Kidney (tissue), 14 donors: ENCODE results near the gene RAD50. TPM values are rescaled to one million over a fixed set of nuclear protein-coding genes. Genes with fewer than 3 reads are reported as not detected.

ENCODE experiments used
- DNase-seq, 5 donors: peaks; one replicate each; pipeline ENCODE4 v3.0.0-alpha.2; 2013 to 2020
- FAIRE-seq: peaks from 2 replicates; lab custom pipeline; 2012; peaks lifted over from hg19 to GRCh38; lab: Jason Lieb, UNC
- H3K27ac ChIP-seq, 2 donors: one replicate each; pipeline ENCODE4 v1.7.0; 2013; ENCODE audit warnings: low read depth in 2 of 2, low read length in 2 of 2, inconsistent platforms in 1 of 2
- H3K27me3 ChIP-seq: one replicate; pipeline ENCODE4 v1.7.1; 2013; ENCODE audit warnings: low read length, inconsistent platforms; ENCODE audit not compliant: control insufficient read depth, insufficient read depth
- H3K36me3 ChIP-seq, 3 donors: one replicate each; pipeline versions ENCODE4 v1.7.0 to v1.7.1; 2013; ENCODE audit warnings: low read length in 3 of 3, control low read depth in 1 of 3, inconsistent platforms in 1 of 3; ENCODE audit not compliant: insufficient read depth in 3 of 3, control insufficient read depth in 2 of 3
- H3K4me1 ChIP-seq, 3 donors: one replicate each; pipeline versions ENCODE4 v1.7.0 to v1.7.1; 2013; ENCODE audit warnings: low read length in 3 of 3, inconsistent platforms in 1 of 3, low read depth in 1 of 3; ENCODE audit not compliant: control insufficient read depth in 2 of 3, insufficient read depth in 2 of 3
- H3K4me3 ChIP-seq, 3 donors: one replicate each; pipeline versions ENCODE4 v1.7.0 to v1.8.1; 2013; ENCODE audit warnings: low read length in 3 of 3, control low read depth in 1 of 3, inconsistent platforms in 1 of 3
- H3K9ac ChIP-seq, 3 donors: one replicate each; pipeline versions ENCODE4 v1.7.0 to v1.7.1; 2013; ENCODE audit warnings: low read length in 3 of 3, control low read depth in 1 of 3, inconsistent platforms in 1 of 3
- H3K9me3 ChIP-seq, 3 donors: one replicate each; pipeline versions ENCODE4 v1.7.0 to v1.7.1; 2013; ENCODE audit warnings: low read length in 3 of 3, control low read depth in 1 of 3, inconsistent platforms in 1 of 3; ENCODE audit not compliant: control insufficient read depth in 2 of 3, insufficient read depth in 1 of 3
- intact Hi-C: fragments of 100-400 bp; cut with DNase I; formaldehyde crosslinking; loops from one replicate; pipeline ENCODE4 v1.11.1; 2022
- polyA plus RNA-seq: library from polyadenylated mRNA; stranded (reverse); fragments of 350-450 nt; fragmentation: Illumina TruSeq; extraction: RNeasy Lipid Tissue Mini Kit (QIAGEN cat#74804); gene quantifications from one replicate; pipeline ENCODE4 v1.2.3, GENCODE V29; 2014; ENCODE audit warnings: low read depth, low replicate concordance; ENCODE audit not compliant: insufficient read depth
- total RNA-seq: library from RNA; stranded (reverse); fragmentation: NEBNext Ultra II Directional; extraction: Animal tissue kit (Norgen Biotek cat#: 25700); gene quantifications from one replicate; pipeline ENCODE4 v1.2.1, GENCODE V29; 2021
- TF ChIP-seq, protein P1 (sequence below): IDR thresholded peaks from 3 replicates; pipeline ENCODE4 v1.5.1; 2012; ENCODE audit warnings: mild to moderate bottlenecking, moderate library complexity, borderline replicate concordance; ENCODE audit not compliant: insufficient read depth; ENCODE audit errors: extremely low read depth
- donor health status: control.
- donor health status: control.
- donor health status: control.
- donor health status: control.
- donor health status: control.
- donor health status: DM: yes; HTN: yes; CAD: no.
- donor health status: Normal renal cell carcinoma (clear cell type).

Gene RAD50
- total and polyA plus RNA-seq, 2 donors from 2014 or later = 12.6 to 36.4 TPM

GRCh38 chr5:132673939-132674630 lies 117.3 kb downstream of the RAD50 start, which contains the start of gene IL4:
TSS of gene IL4 (plus strand) at chr5:132673989. CDS start at chr5:132674051, 62 bp downstream.
- Histone ChIP-seq H3K27ac (peak within 1 kb of the TSS in 1 of 2 donors; percentile 20), H3K36me3 (no peaks in the 10 kb centered on the region), H3K4me3 (no peak within 1 kb of the TSS), H3K27me3 (no peaks in the 10 kb centered on the region), H3K9me3 (no peaks in the 10 kb centered on the region), H3K9ac (no peak within 1 kb of the TSS), H3K4me1 (no peaks in the 10 kb centered on the region)
- FAIRE-seq (no peak), DNase-seq (no peak)
- TF ChIP-seq, protein P1, sequence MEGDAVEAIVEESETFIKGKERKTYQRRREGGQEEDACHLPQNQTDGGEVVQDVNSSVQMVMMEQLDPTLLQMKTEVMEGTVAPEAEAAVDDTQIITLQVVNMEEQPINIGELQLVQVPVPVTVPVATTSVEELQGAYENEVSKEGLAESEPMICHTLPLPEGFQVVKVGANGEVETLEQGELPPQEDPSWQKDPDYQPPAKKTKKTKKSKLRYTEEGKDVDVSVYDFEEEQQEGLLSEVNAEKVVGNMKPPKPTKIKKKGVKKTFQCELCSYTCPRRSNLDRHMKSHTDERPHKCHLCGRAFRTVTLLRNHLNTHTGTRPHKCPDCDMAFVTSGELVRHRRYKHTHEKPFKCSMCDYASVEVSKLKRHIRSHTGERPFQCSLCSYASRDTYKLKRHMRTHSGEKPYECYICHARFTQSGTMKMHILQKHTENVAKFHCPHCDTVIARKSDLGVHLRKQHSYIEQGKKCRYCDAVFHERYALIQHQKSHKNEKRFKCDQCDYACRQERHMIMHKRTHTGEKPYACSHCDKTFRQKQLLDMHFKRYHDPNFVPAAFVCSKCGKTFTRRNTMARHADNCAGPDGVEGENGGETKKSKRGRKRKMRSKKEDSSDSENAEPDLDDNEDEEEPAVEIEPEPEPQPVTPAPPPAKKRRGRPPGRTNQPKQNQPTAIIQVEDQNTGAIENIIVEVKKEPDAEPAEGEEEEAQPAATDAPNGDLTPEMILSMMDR = no peak
- intact Hi-C loops = no loop called here

DNA sequence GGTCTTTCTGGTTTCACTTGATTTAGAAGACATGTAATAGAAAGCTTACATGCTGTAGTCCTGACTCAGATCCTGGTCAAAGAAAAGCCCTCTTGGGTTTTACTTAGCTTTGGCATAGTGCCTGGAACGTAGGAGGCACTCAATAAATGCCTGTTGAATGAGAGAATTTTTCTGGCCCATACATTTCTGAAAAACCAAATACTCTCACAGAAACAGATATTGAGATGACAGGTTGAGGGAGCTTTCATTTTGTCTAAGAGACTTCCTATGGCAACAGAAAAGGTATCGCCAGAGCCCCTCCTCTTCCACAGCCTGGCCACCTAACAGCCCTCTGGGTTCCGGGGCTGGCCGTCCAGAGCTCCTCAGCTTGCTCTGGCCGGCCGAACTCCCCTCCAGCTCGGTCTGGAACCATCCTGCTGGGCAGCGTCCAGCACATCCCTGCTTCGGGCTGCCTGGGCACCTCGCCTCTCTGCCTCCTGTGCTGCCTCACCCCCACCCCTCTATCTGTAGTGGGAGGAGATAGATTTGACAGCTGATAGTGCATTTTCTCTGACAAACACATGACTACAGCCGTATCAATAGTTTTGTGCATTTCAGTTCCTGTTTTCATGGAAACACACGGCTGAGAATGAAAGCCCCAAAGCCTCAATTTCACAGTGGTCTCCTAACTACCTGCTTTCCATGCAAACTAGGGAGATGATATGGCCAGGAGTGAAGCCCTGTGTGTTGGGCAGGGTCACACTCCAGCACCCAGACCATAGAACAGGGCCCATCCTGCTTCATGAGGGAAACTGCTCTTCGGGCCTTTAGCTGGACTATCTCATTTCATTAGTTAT lies 118.1 kb downstream of the RAD50 start:
- no peak for FAIRE-seq

GRCh38 chr5:132675936-132676689 lies 119.3 kb downstream of the RAD50 start:
- H3K27ac ChIP-seq = no peak overlapping the region
- H3K4me3 ChIP-seq = no peak overlapping the region
- H3K9ac ChIP-seq = no peak overlapping the region
- no peak for DNase-seq
- intact Hi-C loops = no loop called here
- TF ChIP-seq, protein P1 = no peak
- no peaks in the 10 kb centered on the region for H3K27me3 ChIP-seq
- FAIRE-seq = no peak
- H3K9me3 ChIP-seq = no peaks in the 10 kb centered on the region
- H3K36me3 ChIP-seq = no peaks in the 10 kb centered on the region
- H3K4me1 ChIP-seq = no peaks in the 10 kb centered on the region

More for the DNA sequence above, 118.1 kb downstream of the RAD50 start:
- intact Hi-C loops = no loop called here
- no peaks in the 10 kb centered on the region for H3K4me1 ChIP-seq
- no peaks in the 10 kb centered on the region for H3K9me3 ChIP-seq
- no peak overlapping the region for H3K9ac ChIP-seq
- no peaks in the 10 kb centered on the region for H3K36me3 ChIP-seq
- H3K27me3 ChIP-seq = no peaks in the 10 kb centered on the region
- no peak overlapping the region for H3K27ac ChIP-seq
- no peak overlapping the region for H3K4me3 ChIP-seq
- TF ChIP-seq, protein P1 = no peak
- DNase-seq = no peak
